Lung (tissue), 12 donors: ENCODE results near the gene SLC22A4. TPM values are rescaled to one million over a fixed set of nuclear protein-coding genes. Genes with fewer than 3 reads are reported as not detected.

Experiments used
- ATAC-seq: fragments of 200-7000 bp; cut with Tn5 transposase; one replicate; pipeline ENCODE4 v1.9.1; 2020; ENCODE audit warnings: moderate number of reproducible peaks; ENCODE audit not compliant: insufficient read depth, low FRiP score
- DNase-seq, 3 donors: peaks; one replicate each; pipeline ENCODE4 v3.0.0-alpha.2; 2013 to 2017
- H3K27ac ChIP-seq, 2 donors: one replicate each; pipeline ENCODE4 v1.5.1; 2013; ENCODE audit warnings: mild to moderate bottlenecking in 2 of 2, moderate library complexity in 2 of 2, control low read depth in 1 of 2, inconsistent platforms in 1 of 2, low read depth in 1 of 2, low read length in 1 of 2
- H3K27me3 ChIP-seq, 3 donors: one replicate each; pipeline ENCODE4 v1.5.1; 2013; ENCODE audit warnings: low read length in 2 of 3; ENCODE audit not compliant: control insufficient read depth in 3 of 3, insufficient read depth in 3 of 3
- H3K36me3 ChIP-seq, 4 donors: one replicate each; pipeline ENCODE4 v1.5.1; 2013; ENCODE audit warnings: low read length in 4 of 4, mild to moderate bottlenecking in 1 of 4, moderate library complexity in 1 of 4; ENCODE audit not compliant: control insufficient read depth in 4 of 4, insufficient read depth in 4 of 4
- H3K4me1 ChIP-seq, 5 donors: one replicate each; pipeline ENCODE4 v1.5.1; 2013; ENCODE audit warnings: low read length in 5 of 5, mild to moderate bottlenecking in 2 of 5, moderate library complexity in 1 of 5; ENCODE audit not compliant: control insufficient read depth in 5 of 5, insufficient read depth in 5 of 5
- H3K4me3 ChIP-seq: one replicate; pipeline ENCODE4 v1.5.1; 2013; ENCODE audit warnings: mild to moderate bottlenecking, control low read depth, moderate library complexity
- H3K9ac ChIP-seq, 2 donors: one replicate each; pipeline ENCODE4 v1.5.1; 2013; ENCODE audit warnings: low read length in 2 of 2, control low read depth in 1 of 2; ENCODE audit not compliant: insufficient read depth in 1 of 2
- H3K9me3 ChIP-seq, 4 donors: one replicate each; pipeline ENCODE4 v1.5.1; 2013; ENCODE audit warnings: low read length in 3 of 4, mild to moderate bottlenecking in 1 of 4, moderate library complexity in 1 of 4; ENCODE audit not compliant: control insufficient read depth in 4 of 4, insufficient read depth in 3 of 4
- CTCF ChIP-seq: IDR thresholded peaks from 2 replicates; pipeline ENCODE4 v1.5.1; 2012; ENCODE audit warnings: mild to moderate bottlenecking; ENCODE audit errors: control extremely low read depth, extremely low read depth
- WGBS, 2 donors: extraction: QIAGEN DNeasy Blood & Tissue Kit; methylation state at CpG; one replicate each; pipeline ENCODE4 v1.1.7; 2013; 5-methylcytosine and 5-hydroxymethylcytosine counted together
- polyA plus RNA-seq, 2 donors: library from polyadenylated mRNA; stranded (reverse); fragments of 200-250 nt; gene quantifications; one replicate each; pipeline ENCODE4 v1.2.1, GENCODE V29; 2013
- total RNA-seq, 2 donors: library from RNA; depleted of rRNA in 1 of 2; stranded (reverse); fragments of >200 nt in 1 of 2; gene quantifications; one replicate each; pipeline ENCODE4 v1.2.1, GENCODE V29; 2014 to 2021
- donor health status: control.
- donor health status: control.
- donor health status: Bipolar disorder and iron deficiency.
- donor health status: healthy.
- donor health status: DM: yes; HTN: yes; CAD: no.

Gene SLC22A4
- total and polyA plus RNA-seq, 4 donors, result 3.6 to 18.1 (median 13.3) TPM

- no peaks in the 10 kb centered on the region for H3K27me3 ChIP-seq
- no peak overlapping the region for H3K4me3 ChIP-seq
- peaks cover 0 to 3% (median 0%) of the 10 kb centered on the region in 4 donors for H3K9me3 ChIP-seq
- peaks cover 2 to 8% (median 6%) of the 10 kb centered on the region in 5 donors for H3K4me1 ChIP-seq
- TF ChIP-seq CTCF, result no peak
- peak in 1 of 3 donors; percentile 28 for DNase-seq
- H3K36me3 ChIP-seq, result peaks cover 0 to 6% (median 3%) of the 10 kb centered on the region in 4 donors
- WGBS, 2 donors, result 77 to 83% methylated on average over 11 of the region's 11 CpGs
- no peak overlapping the region for H3K27ac ChIP-seq
- H3K9ac ChIP-seq, result no peak overlapping the region
- ATAC-seq, result no peak
Measured at GRCh38 chr5:132322266-132322665, 28.1 kb downstream of the SLC22A4 start.

GRCh38 chr5:132323202-132323601 is 29.0 kb downstream of the SLC22A4 start:
- TF ChIP-seq CTCF, result no peak
- WGBS, 2 donors, result 86 to 97% methylated on average over 5 of the region's 5 CpGs
- no peak for ATAC-seq

GRCh38 chr5:132325691-132326090 is 31.5 kb downstream of the SLC22A4 start:
- Histone ChIP-seq H3K9me3 (peaks cover 0 to 3% (median 0%) of the 10 kb centered on the region in 4 donors), H3K27me3 (no peaks in the 10 kb centered on the region), H3K4me3 (no peak overlapping the region), H3K36me3 (peaks cover 0 to 14% (median 9%) of the 10 kb centered on the region in 4 donors), H3K9ac (no peak overlapping the region), H3K4me1 (peaks cover 0 to 13% (median 10%) of the 10 kb centered on the region in 5 donors), H3K27ac (no peak overlapping the region)
- DNase-seq (no peak), ATAC-seq (no peak)
- WGBS, 2 donors, result 90 to 91% methylated on average over 4 of the region's 4 CpGs
- TF ChIP-seq CTCF, result no peak

More at GRCh38 chr5:132323202-132323601, 29.0 kb downstream of the SLC22A4 start:
- no peak overlapping the region for H3K9ac ChIP-seq
- H3K27ac ChIP-seq, result no peak overlapping the region
- H3K9me3 ChIP-seq, result peaks cover 0 to 3% (median 0%) of the 10 kb centered on the region in 4 donors
- no peaks in the 10 kb centered on the region for H3K27me3 ChIP-seq
- H3K36me3 ChIP-seq, result peaks cover 0 to 10% (median 6%) of the 10 kb centered on the region in 4 donors
- DNase-seq, result no peak
- H3K4me1 ChIP-seq, result peaks cover 2 to 13% (median 10%) of the 10 kb centered on the region in 5 donors
- H3K4me3 ChIP-seq, result no peak overlapping the region
